Measurements from ENCODE around the gene KLRC2.
"Not testable (repeated sequence)": the region's sequence is repeated elsewhere in the genome, so short reads cannot be mapped to it uniquely, and the experiment has no call there.

KLRC2 gene

GRCh38 chr12:10435816-10436215 lies at the start of gene KLRC2:
TSS of gene KLRC2 (minus strand) at chr12:10436010. CDS start at chr12:10435986, 24 bp downstream.
- not testable (repeated sequence) for DNase-seq

- DNase-seq, result not testable (repeated sequence)
Observed at GRCh38 chr12:10481901-10482300, 46.1 kb upstream of the KLRC2 start.

GRCh38 chr12:10472808-10473207 lies 37.0 kb upstream of the KLRC2 start:
- DNase-seq, result not testable (repeated sequence)

GRCh38 chr12:10469701-10470100 lies 33.9 kb upstream of the KLRC2 start:
- DNase-seq, result no peak

GRCh38 chr12:10466311-10466710 lies 30.5 kb upstream of the KLRC2 start:
- no peak for DNase-seq

- DNase-seq, result no peak
Observed at GRCh38 chr12:10457760-10458159, 21.9 kb upstream of the KLRC2 start.

GRCh38 chr12:10456856-10457255 lies 21.0 kb upstream of the KLRC2 start:
- no peak for DNase-seq

- DNase-seq, result no peak
Observed at GRCh38 chr12:10455766-10456165, 20.0 kb upstream of the KLRC2 start.

- DNase-seq, result no peak
Observed at GRCh38 chr12:10454531-10454930, 18.7 kb upstream of the KLRC2 start.

GRCh38 chr12:10453156-10453555 lies 17.3 kb upstream of the KLRC2 start, which contains the start of gene KLRC1:
TSS of gene KLRC1 (minus strand) at chr12:10453377. CDS start at chr12:10451156, 2,221 bp downstream.
- DNase-seq, result no peak

- DNase-seq, result no peak
Observed at GRCh38 chr12:10448236-10448635, 12.4 kb upstream of the KLRC2 start.

- DNase-seq, result not testable (repeated sequence)
Observed at GRCh38 chr12:10446052-10446451, 10.2 kb upstream of the KLRC2 start.

GRCh38 chr12:10441144-10441543 lies 5.3 kb upstream of the KLRC2 start:
- DNase-seq, result not testable (repeated sequence)

GRCh38 chr12:10439608-10440274 lies 3.9 kb upstream of the KLRC2 start:
- DNase-seq, result not testable (repeated sequence)

- not testable (repeated sequence) for DNase-seq
Observed at GRCh38 chr12:10437601-10438000, 1.8 kb upstream of the KLRC2 start.

GRCh38 chr12:10430623-10431022 lies 5.2 kb downstream of the KLRC2 start:
- not testable (repeated sequence) for DNase-seq

- not testable (repeated sequence) for DNase-seq
Observed at GRCh38 chr12:10425938-10426337, 9.9 kb downstream of the KLRC2 start.

- DNase-seq, result not testable (repeated sequence)
Observed at GRCh38 chr12:10424260-10424899, 11.4 kb downstream of the KLRC2 start.

- DNase-seq, result not testable (repeated sequence)
Observed at GRCh38 chr12:10422159-10422558, 13.7 kb downstream of the KLRC2 start.

- DNase-seq, result not testable (repeated sequence)
Observed at GRCh38 chr12:10420334-10420733, 15.5 kb downstream of the KLRC2 start, which contains the start of gene KLRC3. TSS of gene KLRC3 (minus strand) at chr12:10420595. CDS start at chr12:10420550, 45 bp downstream.

GRCh38 chr12:10409392-10409791 lies 26.4 kb downstream of the KLRC2 start, which contains the start of gene KLRC4:
TSS of gene KLRC4 (minus strand) at chr12:10409757. CDS start at chr12:10409575, 182 bp downstream.
- no peak for DNase-seq

- DNase-seq, result no peak
Observed at GRCh38 chr12:10408842-10409241, 27.0 kb downstream of the KLRC2 start.

- DNase-seq, result no peak
Observed at GRCh38 chr12:10406725-10407124, 29.1 kb downstream of the KLRC2 start.

- DNase-seq, result no peak
Observed at GRCh38 chr12:10405294-10405693, 30.5 kb downstream of the KLRC2 start.

Data from stimulated activated naive CD4-positive, alpha-beta T cell treated with Interleukin-2 at 50 U/mL for 16 hours (primary cell).